HG03039 (cell line): Measurements from ENCODE around the gene ARHGEF38.
"Not testable (repeated sequence)": the region's sequence is repeated elsewhere in the genome, so short reads cannot be mapped to it uniquely, and the experiment has no call there.

ENCODE experiments used
- ATAC-seq: cut with Tn5 transposase; IDR thresholded peaks from one replicate; pipeline ENCODE4 v1.9.1; 2021; ENCODE audit warnings: mild to moderate bottlenecking, moderate library complexity; ENCODE audit not compliant: unreplicated experiment

Gene ARHGEF38

GRCh38 chr4:105607876-105608275, 55.5 kb downstream of the ARHGEF38 start:
- ATAC-seq, result no peak

GRCh38 chr4:105609819-105610218, 57.4 kb downstream of the ARHGEF38 start:
- ATAC-seq, result not testable (repeated sequence)

GRCh38 chr4:105613306-105613705, 60.9 kb downstream of the ARHGEF38 start:
- ATAC-seq, result no peak

- no peak for ATAC-seq
These were observed 66.9 kb downstream of the ARHGEF38 start for GRCh38 chr4:105619188-105619931.

GRCh38 chr4:105620640-105621323, 68.4 kb downstream of the ARHGEF38 start:
- ATAC-seq, result peak; percentile 66

GRCh38 chr4:105622269-105622668, 69.8 kb downstream of the ARHGEF38 start:
- no peak for ATAC-seq

- no peak for ATAC-seq
These were observed 70.7 kb downstream of the ARHGEF38 start for GRCh38 chr4:105623099-105623498.

GRCh38 chr4:105624530-105624929, 72.1 kb downstream of the ARHGEF38 start:
- ATAC-seq, result no peak

GRCh38 chr4:105625214-105625613, 72.8 kb downstream of the ARHGEF38 start:
- no peak for ATAC-seq

GRCh38 chr4:105626846-105627245, 74.4 kb downstream of the ARHGEF38 start:
- no peak for ATAC-seq

- ATAC-seq, result no peak
These were observed 75.2 kb downstream of the ARHGEF38 start for GRCh38 chr4:105627620-105628019.

GRCh38 chr4:105630670-105631655, 78.5 kb downstream of the ARHGEF38 start:
- no peak for ATAC-seq

- ATAC-seq, result no peak
These were observed 79.5 kb downstream of the ARHGEF38 start for GRCh38 chr4:105631818-105632400.

GRCh38 chr4:105632599-105632998, 80.2 kb downstream of the ARHGEF38 start:
- ATAC-seq, result no peak

- ATAC-seq, result no peak
These were observed 80.8 kb downstream of the ARHGEF38 start for GRCh38 chr4:105633241-105633640.

GRCh38 chr4:105634402-105635080, 82.1 kb downstream of the ARHGEF38 start:
- ATAC-seq, result no peak

- ATAC-seq, result peak; percentile 75
These were observed 85.2 kb downstream of the ARHGEF38 start for GRCh38 chr4:105637408-105638176.

GRCh38 chr4:105641845-105642244, 89.4 kb downstream of the ARHGEF38 start:
- no peak for ATAC-seq

- no peak for ATAC-seq
These were observed 91.8 kb downstream of the ARHGEF38 start for GRCh38 chr4:105644257-105644656.
